GM23338 (cell line): ENCODE data around the gene FRZB. TPM values are rescaled to one million over a fixed set of nuclear protein-coding genes. Genes with fewer than 3 reads are reported as not detected.

Experiments
- ATAC-seq: fragments of 200-7000 bp; cut with Tn5 transposase; 3 replicates; pipeline ENCODE4 v1.9.1; 2020
- DNase-seq: peaks from one replicate; pipeline ENCODE4 v3.0.0-alpha.2; 2015; ENCODE audit warnings: low spot score
- H2AFZ ChIP-seq: fragments of 200-600 bp; sonication (generic); 2 replicates; pipeline ENCODE4 v1.8.0; 2016; ENCODE audit warnings: antibody characterized with exemption, mild to moderate bottlenecking, moderate library complexity
- H3F3A ChIP-seq: fragments of 200-600 bp; sonication (generic); replicated peaks from 2 replicates; pipeline ENCODE4 v1.8.0; 2017; ENCODE audit warnings: antibody characterized with exemption, mixed run types, low read depth
- H3K27ac ChIP-seq: fragments of 200-600 bp; sonication (generic); 2 replicates; pipeline ENCODE4 v1.6.1; 2016; ENCODE audit warnings: low read depth
- H3K27me3 ChIP-seq: fragments of 200-600 bp; sonication (generic); 2 replicates; pipeline ENCODE4 v1.8.0; 2016; ENCODE audit warnings: mild to moderate bottlenecking, mixed run types, moderate library complexity; ENCODE audit not compliant: insufficient read depth
- H3K36me3 ChIP-seq: fragments of 200-600 bp; sonication (generic); 2 replicates; pipeline ENCODE4 v1.8.0; 2016; ENCODE audit warnings: mild to moderate bottlenecking; ENCODE audit not compliant: insufficient read depth
- H3K4me1 ChIP-seq: fragments of 200-600 bp; sonication (generic); 2 replicates; pipeline ENCODE4 v1.8.0; 2016; ENCODE audit warnings: mild to moderate bottlenecking, moderate library complexity; ENCODE audit not compliant: insufficient read depth
- H3K4me2 ChIP-seq: fragments of 200-600 bp; sonication (generic); 2 replicates; pipeline ENCODE4 v1.7.1; 2017; ENCODE audit warnings: mixed run types
- H3K4me3 ChIP-seq: fragments of 200-600 bp; sonication (generic); 2 replicates; pipeline ENCODE4 v1.6.1; 2016; ENCODE audit warnings: mixed run types
- H3K79me2 ChIP-seq: fragments of 200-600 bp; sonication (generic); replicated peaks from 2 replicates; pipeline ENCODE4 v1.8.0; 2017; ENCODE audit warnings: mild to moderate bottlenecking; ENCODE audit not compliant: insufficient read depth
- H3K9me2 ChIP-seq: fragments of 200-600 bp; sonication (generic); 2 replicates; pipeline ENCODE4 v1.8.0; 2017; ENCODE audit not compliant: insufficient read depth
- H4K20me1 ChIP-seq: fragments of 200-600 bp; sonication (generic); replicated peaks from 2 replicates; pipeline ENCODE4 v1.8.0; 2017; ENCODE audit warnings: mild to moderate bottlenecking; ENCODE audit not compliant: insufficient read depth
- H3K27ac Mint-ChIP-seq: 2 replicates; pipeline ENCODE4 v1.8.0; 2020; ENCODE audit warnings: inconsistent platforms, mild to moderate bottlenecking, moderate library complexity, mixed read lengths
- H3K27me3 Mint-ChIP-seq: 3 replicates; pipeline ENCODE4 v1.8.0; 2022; ENCODE audit warnings: low read depth, mild to moderate bottlenecking, moderate library complexity, mixed read lengths, inconsistent platforms; ENCODE audit not compliant: insufficient read depth, poor library complexity
- H3K36me3 Mint-ChIP-seq: 3 replicates; pipeline ENCODE4 v1.8.0; 2021; ENCODE audit warnings: low read depth, mild to moderate bottlenecking, inconsistent platforms, moderate library complexity, mixed read lengths
- H3K4me1 Mint-ChIP-seq: 3 replicates; pipeline ENCODE4 v1.8.0; 2020; ENCODE audit warnings: mild to moderate bottlenecking, inconsistent platforms, mixed read lengths
- H3K4me3 Mint-ChIP-seq: 3 replicates; pipeline ENCODE4 v1.8.0; 2021; ENCODE audit warnings: moderate library complexity, mild to moderate bottlenecking, inconsistent platforms, mixed read lengths
- H3K9me3 Mint-ChIP-seq: 3 replicates; pipeline ENCODE4 v1.8.0; 2020; ENCODE audit warnings: moderate library complexity, mild to moderate bottlenecking, inconsistent platforms, mixed read lengths
- CREB1 ChIP-seq: fragments of 250-450 bp; sonication (Bioruptor Pico); IDR thresholded peaks from 2 replicates; pipeline ENCODE4 v1.5.0; 2020; ENCODE audit warnings: low read depth, mild to moderate bottlenecking, moderate library complexity
- EZH2 ChIP-seq: fragments of 200-600 bp; sonication (generic); IDR thresholded peaks from one replicate; pipeline ENCODE4 v1.8.0; 2017; ENCODE audit warnings: antibody characterized with exemption, mild to moderate bottlenecking, low read depth; ENCODE audit not compliant: unreplicated experiment
- EZH2phosphoT487 ChIP-seq: fragments of 200-600 bp; sonication (generic); IDR thresholded peaks from one replicate; pipeline ENCODE4 v1.8.1; 2018; ENCODE audit warnings: antibody characterized with exemption; ENCODE audit not compliant: unreplicated experiment
- JUNB ChIP-seq: IDR thresholded peaks from one replicate; pipeline ENCODE4 v1.6.1; 2016; ENCODE audit warnings: antibody characterized with exemption; ENCODE audit not compliant: unreplicated experiment
- NANOG ChIP-seq: IDR thresholded peaks from 2 replicates; pipeline ENCODE4 v1.6.1; 2016; ENCODE audit warnings: antibody characterized with exemption, borderline replicate concordance
- POLR2AphosphoS5 ChIP-seq: IDR thresholded peaks from 2 replicates; pipeline ENCODE4 v1.6.1; 2016; ENCODE audit warnings: antibody characterized with exemption, low read depth
- REST ChIP-seq: IDR thresholded peaks from one replicate; pipeline ENCODE4 v1.6.1; 2018; ENCODE audit warnings: antibody characterized with exemption; ENCODE audit not compliant: unreplicated experiment
- STAT1 ChIP-seq: IDR thresholded peaks from one replicate; pipeline ENCODE4 v1.6.1; 2016; ENCODE audit warnings: antibody characterized with exemption; ENCODE audit not compliant: unreplicated experiment
- ZNF114 ChIP-seq: fragments of 250-450 bp; sonication (Bioruptor Pico); IDR thresholded peaks from 2 replicates; pipeline ENCODE4 v1.5.0; 2020; ENCODE audit warnings: mild to moderate bottlenecking, moderate library complexity
- ZNF331 ChIP-seq: fragments of 250-450 bp; sonication (Bioruptor Pico); IDR thresholded peaks from 2 replicates; pipeline ENCODE4 v1.5.0; 2020; ENCODE audit warnings: low read depth, mild to moderate bottlenecking, moderate library complexity
- ZNF462 ChIP-seq: fragments of 250-450 bp; sonication (Bioruptor Pico); IDR thresholded peaks from 2 replicates; pipeline ENCODE4 v1.5.0; 2020; ENCODE audit warnings: mild to moderate bottlenecking, moderate library complexity
- polyA plus RNA-seq: library from polyadenylated mRNA; unstranded; fragments of >200 nt; fragmentation: Nextera tagmentation; extraction: Ambion mirVana; gene quantifications from 2 replicates; pipeline ENCODE4 v1.2.1, GENCODE V29; 2016
- total RNA-seq: library from RNA; depleted of rRNA; stranded (reverse); fragments of >200 nt; shearing (Covaris generic); gene quantifications from 2 replicates; pipeline ENCODE4 v1.2.3, GENCODE V29; 2014
- TF ChIP-seq, protein P1 (sequence below), 2 experiments: fragments of 200-600 bp in 1 of 2; sonication (generic) in 1 of 2; conservative IDR thresholded peaks; 2 replicates each; pipeline versions ENCODE4 v1.5.1 to v1.6.1; 2016 to 2017; ENCODE audit warnings: antibody characterized with exemption in 2 of 2, low read depth in 2 of 2, mild to moderate bottlenecking in 2 of 2, moderate library complexity in 1 of 2
- TF ChIP-seq, protein P2 (sequence below): IDR thresholded peaks from 2 replicates; pipeline ENCODE4 v1.6.1; 2016; ENCODE audit warnings: antibody characterized with exemption

FRZB gene
- total and polyA plus RNA-seq, 2 experiments from 2014 or later = 0.52 to 1.2 TPM

GRCh38 chr2:182887753-182888415, 21.4 kb upstream of the FRZB start:
- H3K27ac ChIP-seq = no peak overlapping the region
- H3K4me1 Mint-ChIP-seq = peaks cover 7% of the 10 kb centered on the region; the same call in 2 of the 3 replicates
- ATAC-seq = no peak
- H4K20me1 ChIP-seq = no peaks in the 10 kb centered on the region
- no peaks in the 10 kb centered on the region for H3K4me1 ChIP-seq
- no peaks in the 10 kb centered on the region for H3F3A ChIP-seq
- no peak overlapping the region for H2AFZ ChIP-seq
- no peaks in the 10 kb centered on the region for H3K36me3 ChIP-seq
- H3K9me2 ChIP-seq = no peaks in the 10 kb centered on the region
- no peak for TF ChIP-seq ZNF462 (CRISPR knock-in tag)
- TF ChIP-seq EZH2 = no peak
- no peak for TF ChIP-seq EZH2phosphoT487
- no peak for TF ChIP-seq JUNB
- TF ChIP-seq, protein P1, sequence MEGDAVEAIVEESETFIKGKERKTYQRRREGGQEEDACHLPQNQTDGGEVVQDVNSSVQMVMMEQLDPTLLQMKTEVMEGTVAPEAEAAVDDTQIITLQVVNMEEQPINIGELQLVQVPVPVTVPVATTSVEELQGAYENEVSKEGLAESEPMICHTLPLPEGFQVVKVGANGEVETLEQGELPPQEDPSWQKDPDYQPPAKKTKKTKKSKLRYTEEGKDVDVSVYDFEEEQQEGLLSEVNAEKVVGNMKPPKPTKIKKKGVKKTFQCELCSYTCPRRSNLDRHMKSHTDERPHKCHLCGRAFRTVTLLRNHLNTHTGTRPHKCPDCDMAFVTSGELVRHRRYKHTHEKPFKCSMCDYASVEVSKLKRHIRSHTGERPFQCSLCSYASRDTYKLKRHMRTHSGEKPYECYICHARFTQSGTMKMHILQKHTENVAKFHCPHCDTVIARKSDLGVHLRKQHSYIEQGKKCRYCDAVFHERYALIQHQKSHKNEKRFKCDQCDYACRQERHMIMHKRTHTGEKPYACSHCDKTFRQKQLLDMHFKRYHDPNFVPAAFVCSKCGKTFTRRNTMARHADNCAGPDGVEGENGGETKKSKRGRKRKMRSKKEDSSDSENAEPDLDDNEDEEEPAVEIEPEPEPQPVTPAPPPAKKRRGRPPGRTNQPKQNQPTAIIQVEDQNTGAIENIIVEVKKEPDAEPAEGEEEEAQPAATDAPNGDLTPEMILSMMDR (conservative IDR thresholded peaks at IDR 0.05; ENCODE audit: low read depth in 2 of 2) = no peak
- no peak for TF ChIP-seq ZNF114 (CRISPR knock-in tag)
- no peak for TF ChIP-seq CREB1 (CRISPR knock-in tag)
- TF ChIP-seq STAT1 = no peak
- TF ChIP-seq REST = no peak
- TF ChIP-seq, protein P2, sequence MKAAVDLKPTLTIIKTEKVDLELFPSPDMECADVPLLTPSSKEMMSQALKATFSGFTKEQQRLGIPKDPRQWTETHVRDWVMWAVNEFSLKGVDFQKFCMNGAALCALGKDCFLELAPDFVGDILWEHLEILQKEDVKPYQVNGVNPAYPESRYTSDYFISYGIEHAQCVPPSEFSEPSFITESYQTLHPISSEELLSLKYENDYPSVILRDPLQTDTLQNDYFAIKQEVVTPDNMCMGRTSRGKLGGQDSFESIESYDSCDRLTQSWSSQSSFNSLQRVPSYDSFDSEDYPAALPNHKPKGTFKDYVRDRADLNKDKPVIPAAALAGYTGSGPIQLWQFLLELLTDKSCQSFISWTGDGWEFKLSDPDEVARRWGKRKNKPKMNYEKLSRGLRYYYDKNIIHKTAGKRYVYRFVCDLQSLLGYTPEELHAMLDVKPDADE = no peak
- TF ChIP-seq NANOG = no peak
- no peak for TF ChIP-seq POLR2AphosphoS5
- no peak for TF ChIP-seq ZNF331 (CRISPR knock-in tag)
- H3K27me3 Mint-ChIP-seq = no peaks in the 10 kb centered on the region
- no peak overlapping the region for H3K4me3 ChIP-seq
- no peaks in the 10 kb centered on the region for H3K36me3 Mint-ChIP-seq
- H3K27me3 ChIP-seq = no peaks in the 10 kb centered on the region
- no peaks in the 10 kb centered on the region for H3K79me2 ChIP-seq
- H3K4me3 Mint-ChIP-seq = no peak overlapping the region
- no peak for DNase-seq
- no peaks in the 10 kb centered on the region for H3K9me3 Mint-ChIP-seq
- no peak overlapping the region for H3K4me2 ChIP-seq
- H3K27ac Mint-ChIP-seq = no peak overlapping the region
